Stimulated activated naive CD8-positive, alpha-beta T cell treated with anti-CD3 and anti-CD28 coated beads, Interleukin-15, amount 100 ng/mL, for 72 hours (primary cell): ENCODE results near the gene IL21.
"Not testable (repeated sequence)": the region's sequence is repeated elsewhere in the genome, so short reads cannot be mapped to it uniquely, and the experiment has no call there.

ENCODE experiments used
- ATAC-seq: fragments of 150-1000 bp; cut with Tn5 transposase; 2 replicates; pipeline ENCODE4 v1.10.0; 2021; ENCODE audit warnings: mild to moderate bottlenecking, moderate library complexity
- DNase-seq, 2 donors: peaks; one replicate each; pipeline ENCODE4 v3.0.0; 2021 to 2022
- H3K27ac Mint-ChIP-seq, 2 donors: one replicate each; pipeline ENCODE4 v1.8.0; 2022; ENCODE audit warnings: mild to moderate bottlenecking in 2 of 2, mixed read lengths in 2 of 2, moderate library complexity in 2 of 2
- H3K27me3 Mint-ChIP-seq: one replicate; pipeline ENCODE4 v1.8.0; 2022; ENCODE audit warnings: mixed read lengths
- H3K4me1 Mint-ChIP-seq: one replicate; pipeline ENCODE4 v1.8.0; 2022; ENCODE audit warnings: mild to moderate bottlenecking, mixed read lengths
- H3K4me3 Mint-ChIP-seq, 2 donors: one replicate each; pipeline ENCODE4 v1.8.0; 2022; ENCODE audit warnings: mild to moderate bottlenecking in 2 of 2, mixed read lengths in 2 of 2, moderate library complexity in 1 of 2
- H3K9me3 Mint-ChIP-seq, 2 donors: one replicate each; pipeline ENCODE4 v1.8.0; 2022; ENCODE audit warnings: mixed read lengths in 2 of 2

Gene IL21

DNA sequence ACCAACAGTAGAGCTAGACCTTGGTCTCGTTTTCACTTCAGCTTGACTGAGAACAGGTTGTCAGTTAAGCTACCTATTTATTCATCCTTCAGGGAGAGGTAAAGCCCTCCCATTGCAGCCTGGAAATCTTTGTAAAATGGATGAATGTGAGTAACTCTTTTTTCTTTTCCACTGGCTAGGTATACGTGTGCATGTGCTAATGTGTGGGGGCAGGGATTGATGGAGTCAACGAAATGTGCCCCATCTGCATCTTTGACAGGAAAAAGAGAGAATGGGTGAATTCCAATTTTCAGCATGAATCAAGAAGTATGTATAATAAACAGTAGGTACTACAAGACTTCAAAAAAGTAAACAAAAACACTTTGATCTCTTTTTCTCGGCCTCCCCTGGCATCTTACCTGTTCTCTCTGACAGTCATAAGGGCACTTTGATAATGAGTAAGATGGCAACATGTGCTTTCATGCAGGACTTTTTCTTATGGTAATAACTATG is at the start of gene IL21:
Gene IL21, minus strand, starts transcription at position 51 of the 492 bp plus-strand sequence. CDS start 55 bp downstream, outside the sequence.
- ATAC-seq (peak; percentile 63), DNase-seq (no peak)
- Mint-ChIP-seq H3K4me1 (peaks cover 9% of the 10 kb centered on the region), H3K9me3 (no peaks in the 10 kb centered on the region), H3K27ac (peak within 1 kb of the TSS in 1 of 2 donors; percentile 57), H3K27me3 (peaks cover 4% of the 10 kb centered on the region), H3K4me3 (peak within 1 kb of the TSS in 1 of 2 donors; percentile 57)

DNA sequence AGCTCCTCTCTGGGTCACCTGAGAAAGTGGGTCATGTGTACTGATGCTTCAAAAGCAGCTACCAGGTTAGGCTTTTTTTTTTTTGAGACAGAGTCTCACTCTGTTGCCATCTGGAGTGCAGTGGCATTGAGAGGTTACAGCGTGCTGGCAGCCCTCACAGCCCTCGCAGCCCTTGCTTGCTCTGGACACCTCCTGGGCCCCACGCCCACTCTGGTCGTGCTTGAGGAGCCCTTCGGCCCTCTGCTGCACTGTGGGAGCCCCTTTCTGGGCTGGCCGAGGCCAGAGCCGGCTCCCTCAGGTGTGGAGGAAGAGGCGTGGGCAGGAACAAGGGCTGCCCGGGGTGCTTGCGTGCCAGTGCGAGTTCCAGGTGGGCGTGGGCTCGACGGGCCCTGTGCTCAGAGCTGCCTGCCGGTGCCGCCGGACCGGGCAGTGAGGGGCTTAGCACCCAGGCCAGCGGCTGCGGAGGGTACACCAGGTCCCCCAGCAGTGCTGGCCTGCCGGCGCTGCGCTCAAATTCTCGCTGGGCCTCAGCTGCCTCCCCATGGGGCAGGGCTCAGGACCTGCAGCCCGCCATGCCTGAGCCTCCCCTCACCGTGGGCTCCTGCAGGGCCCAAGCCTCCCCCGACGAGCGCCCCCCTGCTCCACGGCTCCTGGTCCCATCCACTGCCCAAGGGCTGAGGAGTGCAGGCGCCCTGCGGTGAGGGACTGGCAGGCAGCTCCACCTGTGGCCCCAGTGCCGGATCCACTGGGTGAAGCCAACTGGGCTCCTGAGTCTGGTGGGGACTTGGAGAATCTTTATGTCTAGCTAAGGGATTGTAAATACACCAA is 49.3 kb upstream of the IL21 start:
- peaks cover 0 to 5% of the 10 kb centered on the region in 2 donors for H3K9me3 Mint-ChIP-seq
- H3K27me3 Mint-ChIP-seq = peaks cover 18% of the 10 kb centered on the region
- ATAC-seq = no peak
- DNase-seq = no peak
- H3K4me1 Mint-ChIP-seq = peaks cover 43% of the 10 kb centered on the region
- H3K27ac Mint-ChIP-seq = peak overlapping the region in 1 of 2 donors; percentile 95
- H3K4me3 Mint-ChIP-seq = no peak overlapping the region

DNA sequence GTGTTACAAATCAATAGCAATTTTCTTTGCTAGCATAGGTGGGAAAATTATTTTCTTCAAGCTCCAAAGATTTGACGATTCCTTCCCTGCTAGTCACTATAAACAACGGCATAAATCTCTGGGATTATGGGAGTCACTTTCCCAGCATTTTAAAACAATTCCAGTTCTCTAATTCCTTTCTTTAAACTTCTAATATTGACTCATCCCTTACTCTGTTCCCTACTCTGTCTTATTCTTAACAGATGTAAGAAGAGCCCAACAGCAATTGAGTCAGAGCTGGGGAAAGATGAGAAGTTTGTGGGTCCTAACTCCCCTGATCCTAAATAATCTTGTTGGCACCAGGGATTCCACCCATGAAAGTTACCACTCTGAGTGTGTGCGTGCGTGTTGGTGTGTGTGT is 47.4 kb upstream of the IL21 start:
- ATAC-seq (no peak), DNase-seq (no peak)
- Mint-ChIP-seq H3K4me3 (peak overlapping the region in 1 of 2 donors; percentile 21), H3K9me3 (peaks cover 0 to 5% of the 10 kb centered on the region in 2 donors), H3K27me3 (peaks cover 15% of the 10 kb centered on the region), H3K27ac (peak overlapping the region; percentile 20 to 95), H3K4me1 (peaks cover 56% of the 10 kb centered on the region)

DNA sequence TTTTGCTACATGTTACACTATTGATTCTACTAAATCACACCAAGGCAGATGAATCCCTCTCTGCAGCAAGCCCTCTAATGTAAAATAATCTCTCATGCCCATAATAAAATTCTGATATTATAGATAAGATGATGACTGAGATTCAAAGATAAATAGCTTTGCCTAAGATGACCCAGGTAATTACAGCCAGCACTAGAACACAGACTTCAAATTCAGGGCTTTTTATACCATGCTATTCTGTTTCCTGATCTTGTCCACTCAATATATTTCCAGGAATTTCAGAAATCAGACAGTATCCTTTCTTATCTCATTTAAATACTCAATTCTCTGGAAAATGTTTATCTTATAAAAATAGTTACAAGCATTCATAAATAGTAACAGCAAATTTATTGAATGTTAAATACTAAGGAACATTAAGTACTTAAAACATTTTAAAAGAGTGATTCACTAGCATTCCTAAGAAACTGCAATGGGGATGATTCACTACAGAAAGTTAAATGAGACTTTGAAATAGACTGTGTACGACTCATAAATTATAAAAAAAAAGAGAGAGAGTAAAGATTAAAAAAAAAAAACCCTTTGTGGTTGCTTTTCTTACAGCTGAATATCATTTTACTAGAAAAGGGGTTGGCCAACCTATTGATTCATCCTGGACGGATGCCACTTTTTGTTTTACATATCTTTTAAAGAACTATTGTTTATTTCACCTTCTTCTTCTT is 45.8 kb upstream of the IL21 start:
- H3K9me3 Mint-ChIP-seq = peaks cover 0 to 5% of the 10 kb centered on the region in 2 donors
- DNase-seq = no peak
- H3K4me3 Mint-ChIP-seq = peak overlapping the region; percentile 1 to 64
- peaks cover 63% of the 10 kb centered on the region for H3K4me1 Mint-ChIP-seq
- H3K27ac Mint-ChIP-seq = peak overlapping the region in 1 of 2 donors; percentile 99
- ATAC-seq = peak; percentile 66
- peaks cover 15% of the 10 kb centered on the region for H3K27me3 Mint-ChIP-seq

DNA sequence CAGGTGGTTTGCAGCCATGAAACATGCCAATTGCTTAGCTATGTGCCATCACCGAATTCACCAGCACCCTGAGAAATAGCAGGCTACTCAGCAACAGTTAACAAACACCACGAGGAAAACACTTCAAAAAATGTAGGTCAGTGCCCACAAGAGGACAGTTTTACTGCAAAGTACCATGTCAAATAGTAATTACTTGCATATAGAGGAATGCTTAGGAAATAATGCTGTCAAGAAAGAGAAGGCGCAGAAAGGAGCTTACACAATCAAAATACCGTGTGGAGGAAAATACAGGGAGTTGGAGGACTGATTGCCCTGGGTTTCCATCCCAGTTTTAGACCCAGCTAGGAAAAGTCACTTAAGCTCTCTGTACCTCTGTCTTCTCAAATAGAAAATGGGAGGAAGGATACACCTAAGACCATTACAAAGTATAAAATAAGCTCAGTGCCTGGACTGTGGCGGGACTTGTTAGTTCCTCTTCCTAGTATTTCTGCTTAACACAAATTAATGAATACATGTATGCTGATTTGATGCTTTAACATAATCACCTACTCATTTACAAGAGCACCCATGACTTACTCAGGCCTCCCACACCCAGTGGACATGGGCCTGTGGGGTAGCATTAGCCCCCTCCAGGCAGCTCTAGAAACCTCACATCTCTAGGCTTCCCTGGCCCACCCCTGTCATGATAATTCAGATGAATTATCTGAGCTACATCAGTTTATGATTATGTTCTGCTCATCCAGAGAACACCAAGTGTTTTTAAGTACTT is 44.5 kb upstream of the IL21 start:
- H3K27me3 Mint-ChIP-seq = peaks cover 28% of the 10 kb centered on the region
- DNase-seq (no peak), ATAC-seq (no peak)
- peak overlapping the region in 1 of 2 donors; percentile 48 for H3K4me3 Mint-ChIP-seq
- H3K27ac Mint-ChIP-seq = peak overlapping the region in 1 of 2 donors; percentile 99
- H3K4me1 Mint-ChIP-seq = peaks cover 72% of the 10 kb centered on the region
- peaks cover 0 to 5% of the 10 kb centered on the region in 2 donors for H3K9me3 Mint-ChIP-seq

DNA sequence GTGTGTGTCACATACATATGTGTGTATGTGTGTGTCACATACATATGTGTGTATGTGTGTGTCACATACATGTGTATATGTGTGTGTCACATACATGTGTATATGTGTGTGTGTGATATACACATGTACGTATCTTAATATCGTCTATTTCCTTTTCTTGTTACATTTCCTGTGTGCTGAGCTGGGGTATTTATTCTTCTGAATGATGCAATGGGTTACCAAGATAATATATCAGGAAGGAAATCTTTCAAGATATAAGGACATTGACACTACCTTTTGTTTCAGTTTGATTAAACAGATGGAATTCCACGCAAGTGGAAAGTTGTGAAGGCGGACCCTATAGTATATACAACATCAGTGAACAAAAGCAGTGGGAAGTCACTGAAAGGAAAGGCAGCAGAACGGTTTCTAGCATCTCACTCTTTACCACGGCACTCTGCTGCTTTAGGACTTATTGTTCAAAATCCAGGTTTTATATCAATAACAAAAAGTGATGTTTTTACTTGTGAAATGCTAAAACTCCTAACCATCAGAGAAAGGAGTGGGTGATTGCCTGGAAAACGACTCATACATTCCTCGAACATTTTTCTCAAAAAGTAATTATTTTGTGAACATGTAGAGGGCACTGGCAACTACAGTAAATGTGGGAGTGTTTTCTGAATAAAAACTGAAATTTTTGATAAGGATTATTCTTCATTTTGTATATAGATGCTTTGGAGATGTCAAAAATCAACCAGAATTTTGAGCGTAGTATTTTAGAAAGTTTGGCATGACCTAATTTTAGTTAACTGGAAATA is 43.1 kb upstream of the IL21 start:
- peaks cover 0 to 5% of the 10 kb centered on the region in 2 donors for H3K9me3 Mint-ChIP-seq
- ATAC-seq (peak; percentile 54), DNase-seq (no peak)
- peaks cover 21% of the 10 kb centered on the region for H3K27me3 Mint-ChIP-seq
- peaks cover 68% of the 10 kb centered on the region for H3K4me1 Mint-ChIP-seq
- peak overlapping the region; percentile 51 to 100 for H3K27ac Mint-ChIP-seq
- H3K4me3 Mint-ChIP-seq = peak overlapping the region; percentile 27 to 82

DNA sequence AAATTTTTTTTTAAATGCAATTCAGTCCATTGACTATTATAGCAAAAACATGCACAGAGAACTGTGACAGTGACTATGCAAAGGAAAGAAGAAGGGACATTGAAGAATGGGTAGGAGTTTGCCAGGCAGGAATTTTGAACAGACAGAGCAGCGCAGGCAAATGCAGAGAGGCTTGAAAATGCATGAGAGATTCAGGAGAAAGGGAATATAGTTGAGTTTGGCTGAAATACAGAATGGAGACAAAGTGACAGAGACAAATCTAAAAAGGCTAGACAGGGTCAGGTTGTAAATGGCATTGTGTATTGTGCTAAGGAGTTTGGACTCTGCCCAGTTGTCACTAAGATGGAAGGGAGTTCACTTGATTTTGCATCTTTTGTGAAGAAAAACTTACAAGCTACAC is 42.4 kb upstream of the IL21 start:
- no peak for ATAC-seq
- peaks cover 68% of the 10 kb centered on the region for H3K4me1 Mint-ChIP-seq

DNA sequence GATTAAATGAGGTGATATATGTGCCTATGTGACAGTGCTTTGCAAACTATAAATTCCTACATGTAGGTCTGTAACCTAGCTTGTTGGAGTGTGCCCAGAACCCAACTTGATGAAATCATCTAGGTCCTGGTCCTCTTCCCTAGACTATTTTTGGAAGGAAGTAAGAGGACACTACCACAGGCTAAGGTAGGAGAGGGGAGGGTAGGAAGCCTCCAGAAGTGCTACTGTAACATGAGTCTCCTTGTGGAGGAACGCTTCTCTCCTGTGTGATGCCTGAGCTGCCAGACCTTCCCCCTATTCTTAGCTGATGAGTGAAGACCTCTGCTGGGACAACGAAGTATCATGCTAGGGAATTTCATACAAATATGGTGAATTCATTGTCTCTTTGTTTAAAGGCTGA is 41.8 kb upstream of the IL21 start:
- ATAC-seq = no peak
- DNase-seq = no peak
- Mint-ChIP-seq H3K9me3 (peaks cover 2 to 4% of the 10 kb centered on the region in 2 donors), H3K4me1 (peaks cover 70% of the 10 kb centered on the region), H3K27ac (peak overlapping the region in 1 of 2 donors; percentile 35), H3K4me3 (no peak overlapping the region), H3K27me3 (peaks cover 13% of the 10 kb centered on the region)

More for the DNA sequence above, 42.4 kb upstream of the IL21 start:
- no peak for DNase-seq
- Mint-ChIP-seq H3K27ac (peak overlapping the region; percentile 31 to 35), H3K9me3 (peaks cover 0 to under 1% of the 10 kb centered on the region in 2 donors), H3K27me3 (peaks cover 14% of the 10 kb centered on the region), H3K4me3 (peak overlapping the region in 1 of 2 donors; percentile 16)

DNA sequence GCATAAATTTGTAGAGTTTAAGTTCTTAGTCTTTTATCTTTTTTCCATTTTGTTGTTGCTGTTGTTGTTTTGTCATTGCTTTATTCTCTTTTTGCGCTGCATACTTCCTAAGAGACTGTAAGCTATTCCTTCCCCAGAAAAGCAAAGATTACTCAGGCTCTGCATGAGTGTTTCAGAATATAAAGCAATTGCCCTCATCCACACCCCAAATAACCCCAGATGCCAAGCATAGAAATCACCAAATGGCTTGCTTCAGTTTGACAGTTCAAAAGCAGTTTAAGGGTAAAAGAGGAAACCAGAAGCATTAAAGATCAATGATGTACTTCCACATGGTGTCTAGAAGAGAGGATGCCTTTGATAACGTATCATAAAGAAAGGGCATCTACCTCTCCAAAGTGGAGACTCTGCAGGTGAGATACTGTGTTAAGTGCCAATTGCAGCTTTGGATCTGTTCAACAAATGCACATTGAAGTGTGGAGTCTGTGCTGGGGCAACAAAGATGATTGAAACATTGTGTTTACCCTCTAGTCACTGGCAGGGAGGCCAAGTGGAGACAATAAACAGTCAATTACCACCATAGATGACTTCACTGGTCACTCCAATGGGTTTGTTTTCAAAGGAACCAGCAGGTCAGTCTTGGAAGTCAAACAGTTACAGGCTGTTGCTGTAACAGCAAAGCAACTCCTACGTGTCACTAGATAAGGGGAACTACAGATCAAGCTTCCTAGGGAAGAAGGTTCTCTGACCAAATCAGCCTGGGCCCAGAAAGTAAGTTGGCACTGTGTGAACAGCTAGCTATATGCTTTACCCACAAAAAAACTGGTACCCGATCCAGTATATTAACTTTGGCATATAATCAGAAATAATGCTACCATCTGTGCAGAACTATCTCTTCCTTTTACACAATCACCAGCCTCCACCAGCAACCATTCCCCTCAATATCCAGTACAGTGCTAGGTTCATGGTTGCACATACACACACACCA is 40.6 kb upstream of the IL21 start:
- no peak for ATAC-seq
- H3K4me1 Mint-ChIP-seq = peaks cover 61% of the 10 kb centered on the region
- DNase-seq = no peak
- no peak overlapping the region for H3K4me3 Mint-ChIP-seq
- peak overlapping the region in 1 of 2 donors; percentile 35 for H3K27ac Mint-ChIP-seq
- H3K9me3 Mint-ChIP-seq = peaks cover 4 to 15% of the 10 kb centered on the region in 2 donors
- peaks cover 13% of the 10 kb centered on the region for H3K27me3 Mint-ChIP-seq

DNA sequence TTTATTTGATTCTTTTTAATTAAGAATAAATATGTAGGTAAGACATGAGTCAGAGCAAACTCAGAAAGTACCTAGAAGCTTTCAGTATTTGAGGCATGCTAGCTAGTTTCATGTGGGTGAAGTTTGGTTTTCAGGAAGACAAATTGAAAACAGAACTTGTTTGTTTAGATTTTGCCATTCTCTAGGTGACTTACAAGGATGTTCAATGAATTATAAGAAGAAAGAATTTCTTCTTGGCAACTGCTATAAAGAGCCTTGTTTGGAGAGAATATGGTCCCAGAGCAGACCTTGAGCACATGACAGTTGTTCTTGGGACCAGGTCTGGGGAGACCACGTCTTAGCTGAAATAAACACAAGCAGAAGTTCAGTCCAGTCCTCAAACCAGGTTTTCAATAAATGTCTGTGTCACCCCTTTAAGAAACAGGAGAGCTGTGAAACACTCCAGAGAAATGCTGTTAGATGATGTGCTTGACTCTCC is 38.0 kb upstream of the IL21 start:
- peak; percentile 9 to 40 for DNase-seq
- peaks cover 13% of the 10 kb centered on the region for H3K27me3 Mint-ChIP-seq
- H3K4me1 Mint-ChIP-seq = peaks cover 40% of the 10 kb centered on the region
- ATAC-seq = peak; percentile 92
- peak overlapping the region in 1 of 2 donors; percentile 72 for H3K4me3 Mint-ChIP-seq
- peak overlapping the region; percentile 72 to 94 for H3K27ac Mint-ChIP-seq
- peaks cover 4 to 15% of the 10 kb centered on the region in 2 donors for H3K9me3 Mint-ChIP-seq

DNA sequence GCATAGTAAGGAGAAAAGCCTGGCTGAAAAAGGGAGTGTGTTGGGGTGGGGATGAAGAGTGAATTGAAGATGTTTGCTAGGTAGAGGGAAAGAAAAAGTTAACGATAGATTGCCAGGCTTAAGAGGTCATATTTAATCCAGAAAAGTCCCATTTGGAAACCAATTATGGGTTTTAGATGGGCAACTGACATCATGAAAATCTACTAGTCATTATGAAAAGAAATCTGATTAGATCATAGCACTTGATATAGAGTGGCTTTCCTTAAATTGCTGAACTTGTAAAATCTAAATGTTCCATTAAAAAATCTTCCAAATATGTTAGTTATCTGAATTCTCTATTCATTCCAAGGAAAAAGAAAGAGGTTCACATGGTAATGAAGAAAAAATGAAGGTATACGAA is 37.5 kb upstream of the IL21 start:
- peak; percentile 61 for ATAC-seq
- peaks cover 4 to 15% of the 10 kb centered on the region in 2 donors for H3K9me3 Mint-ChIP-seq
- H3K27ac Mint-ChIP-seq = peak overlapping the region; percentile 12 to 94
- no peak for DNase-seq
- peaks cover 35% of the 10 kb centered on the region for H3K4me1 Mint-ChIP-seq
- H3K4me3 Mint-ChIP-seq = peak overlapping the region in 1 of 2 donors; percentile 72
- H3K27me3 Mint-ChIP-seq = peaks cover 13% of the 10 kb centered on the region

DNA sequence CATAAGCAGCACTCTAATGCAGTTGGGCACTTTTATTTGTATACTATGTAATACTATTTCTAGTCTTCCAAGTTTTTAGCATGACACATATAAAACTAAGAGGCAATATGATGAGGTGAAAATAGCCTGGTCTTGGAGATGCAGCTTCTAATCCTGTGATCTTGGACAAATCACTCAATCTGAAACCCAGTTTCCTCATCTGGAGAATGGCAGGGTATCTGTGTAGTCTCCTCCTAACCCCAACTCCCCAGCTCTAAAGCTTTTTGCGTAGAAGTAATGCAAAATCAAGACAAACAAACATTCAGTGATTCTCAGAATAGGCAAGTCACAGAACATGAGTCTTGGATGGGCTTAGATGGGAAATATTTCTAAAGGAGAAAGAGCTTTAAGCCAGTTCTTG is 36.7 kb upstream of the IL21 start:
- peak overlapping the region; percentile 11 to 46 for H3K4me3 Mint-ChIP-seq
- peak overlapping the region; percentile 3 to 94 for H3K27ac Mint-ChIP-seq
- H3K9me3 Mint-ChIP-seq = peaks cover 4 to 15% of the 10 kb centered on the region in 2 donors
- no peak for DNase-seq
- H3K27me3 Mint-ChIP-seq = peaks cover 13% of the 10 kb centered on the region
- no peak for ATAC-seq
- peaks cover 31% of the 10 kb centered on the region for H3K4me1 Mint-ChIP-seq

DNA sequence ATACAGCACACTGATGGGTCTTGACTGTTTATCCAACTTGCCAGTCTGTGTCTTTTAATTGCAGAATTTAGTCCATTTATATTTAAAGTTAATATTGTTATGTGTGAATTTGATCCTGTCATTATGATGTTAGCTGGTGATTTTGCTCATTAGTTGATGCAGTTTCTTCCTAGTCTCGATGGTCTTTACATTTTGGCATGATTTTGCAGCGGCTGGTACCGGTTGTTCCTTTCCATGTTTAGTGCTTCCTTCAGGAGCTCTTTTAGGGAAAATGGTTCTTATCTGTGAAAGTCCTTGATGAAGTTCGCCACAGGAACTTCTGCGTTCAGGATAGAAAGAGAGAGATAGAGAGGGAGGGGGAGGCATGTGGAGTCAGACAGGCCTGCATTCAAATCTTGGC is 35.7 kb upstream of the IL21 start:
- peaks cover 12% of the 10 kb centered on the region for H3K27me3 Mint-ChIP-seq
- ATAC-seq, H3K4me3 Mint-ChIP-seq, H3K27ac Mint-ChIP-seq, DNase-seq: not testable (repeated sequence)
- H3K9me3 Mint-ChIP-seq = peaks cover 4 to 15% of the 10 kb centered on the region in 2 donors
- H3K4me1 Mint-ChIP-seq = peaks cover 26% of the 10 kb centered on the region
